ENCODE data around the gene GAS7.

The GAS7 gene

DNA sequence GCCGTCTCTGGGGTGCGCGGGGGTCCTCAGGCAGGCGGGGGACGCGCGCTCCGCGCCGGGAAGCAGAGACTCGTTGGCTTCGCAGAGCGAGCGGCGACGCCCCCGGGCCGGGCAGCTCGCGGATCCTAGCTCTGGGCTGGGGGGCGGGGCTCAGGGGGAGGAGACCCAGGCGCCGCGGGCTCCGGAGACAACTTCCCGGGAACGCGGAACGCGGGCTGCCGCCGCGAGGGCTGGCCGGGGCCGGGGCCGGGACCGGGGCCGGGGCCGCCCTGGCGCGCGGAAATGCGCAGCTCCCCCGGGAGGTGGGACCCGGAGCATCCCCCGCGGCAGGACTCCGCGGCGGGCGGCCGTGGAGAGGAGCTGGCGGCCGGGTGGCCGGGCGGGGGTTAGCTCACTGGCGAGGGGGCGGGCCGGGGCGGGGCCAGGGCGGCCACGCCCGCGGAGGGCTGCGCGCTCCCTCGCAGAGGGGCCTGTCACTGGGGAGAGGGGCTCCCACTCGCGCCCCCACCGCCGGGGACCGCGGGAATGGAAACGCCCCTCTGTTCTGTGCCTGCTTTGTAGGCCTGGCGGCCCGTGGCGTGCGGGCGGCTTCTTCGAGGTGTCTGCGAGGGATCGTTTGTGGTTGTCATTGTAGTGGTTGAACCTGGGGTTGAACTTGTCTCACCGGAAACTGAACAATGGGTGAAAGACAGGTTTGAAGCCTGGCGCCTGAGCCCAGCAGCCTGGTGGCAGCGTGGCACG is at the start of gene GAS7:
Gene GAS7, minus strand, starts transcription at position 98 of the 741 bp plus-strand sequence.
- ATAC-seq: no peak

DNA sequence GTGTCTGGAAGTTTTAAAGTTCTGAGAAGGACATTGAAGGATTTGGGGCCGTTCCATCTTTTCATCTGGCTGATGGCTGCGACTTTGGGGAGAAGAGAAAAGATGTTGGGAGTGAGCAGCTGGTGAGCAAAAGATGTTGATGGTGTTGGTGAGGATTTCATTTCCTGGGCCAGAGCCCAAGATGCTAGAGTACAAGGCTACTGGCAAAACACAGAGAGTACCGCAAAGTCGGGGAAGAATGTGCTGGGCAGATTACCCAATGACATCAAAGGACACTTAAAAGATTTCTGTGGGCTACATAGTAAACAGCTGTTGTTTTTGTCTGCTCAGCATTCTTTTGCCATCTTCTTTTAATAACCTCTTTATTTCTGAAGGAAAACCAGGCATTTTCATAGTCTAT is 49.4 kb upstream of the GAS7 start:
- no peak for ATAC-seq
- TF ChIP-seq OSR1 (CRISPR knock-in tag; IDR thresholded peaks at IDR 0.05) (no peak), TCF4 (CRISPR knock-in tag; IDR thresholded peaks at IDR 0.05; ENCODE audit: borderline replicate concordance) (no peak), TOX (CRISPR knock-in tag; IDR thresholded peaks at IDR 0.05; ENCODE audit: borderline replicate concordance) (no peak), ZFP3 (CRISPR knock-in tag; IDR thresholded peaks at IDR 0.05) (no peak), ZNF8 (CRISPR knock-in tag; IDR thresholded peaks at IDR 0.05) (no peak), ZNF70 (CRISPR knock-in tag; IDR thresholded peaks at IDR 0.05) (no peak), ZFP30 (CRISPR knock-in tag; IDR thresholded peaks at IDR 0.05) (no peak), PPARA (CRISPR knock-in tag; IDR thresholded peaks at IDR 0.05; ENCODE audit: borderline replicate concordance) (no peak)
- TF ChIP-seq, protein P1, sequence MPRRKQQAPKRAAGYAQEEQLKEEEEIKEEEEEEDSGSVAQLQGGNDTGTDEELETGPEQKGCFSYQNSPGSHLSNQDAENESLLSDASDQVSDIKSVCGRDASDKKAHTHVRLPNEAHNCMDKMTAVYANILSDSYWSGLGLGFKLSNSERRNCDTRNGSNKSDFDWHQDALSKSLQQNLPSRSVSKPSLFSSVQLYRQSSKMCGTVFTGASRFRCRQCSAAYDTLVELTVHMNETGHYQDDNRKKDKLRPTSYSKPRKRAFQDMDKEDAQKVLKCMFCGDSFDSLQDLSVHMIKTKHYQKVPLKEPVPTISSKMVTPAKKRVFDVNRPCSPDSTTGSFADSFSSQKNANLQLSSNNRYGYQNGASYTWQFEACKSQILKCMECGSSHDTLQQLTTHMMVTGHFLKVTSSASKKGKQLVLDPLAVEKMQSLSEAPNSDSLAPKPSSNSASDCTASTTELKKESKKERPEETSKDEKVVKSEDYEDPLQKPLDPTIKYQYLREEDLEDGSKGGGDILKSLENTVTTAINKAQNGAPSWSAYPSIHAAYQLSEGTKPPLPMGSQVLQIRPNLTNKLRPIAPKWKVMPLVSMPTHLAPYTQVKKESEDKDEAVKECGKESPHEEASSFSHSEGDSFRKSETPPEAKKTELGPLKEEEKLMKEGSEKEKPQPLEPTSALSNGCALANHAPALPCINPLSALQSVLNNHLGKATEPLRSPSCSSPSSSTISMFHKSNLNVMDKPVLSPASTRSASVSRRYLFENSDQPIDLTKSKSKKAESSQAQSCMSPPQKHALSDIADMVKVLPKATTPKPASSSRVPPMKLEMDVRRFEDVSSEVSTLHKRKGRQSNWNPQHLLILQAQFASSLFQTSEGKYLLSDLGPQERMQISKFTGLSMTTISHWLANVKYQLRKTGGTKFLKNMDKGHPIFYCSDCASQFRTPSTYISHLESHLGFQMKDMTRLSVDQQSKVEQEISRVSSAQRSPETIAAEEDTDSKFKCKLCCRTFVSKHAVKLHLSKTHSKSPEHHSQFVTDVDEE (CRISPR knock-in tag; IDR thresholded peaks at IDR 0.05): no peak
- TF ChIP-seq, protein P2, sequence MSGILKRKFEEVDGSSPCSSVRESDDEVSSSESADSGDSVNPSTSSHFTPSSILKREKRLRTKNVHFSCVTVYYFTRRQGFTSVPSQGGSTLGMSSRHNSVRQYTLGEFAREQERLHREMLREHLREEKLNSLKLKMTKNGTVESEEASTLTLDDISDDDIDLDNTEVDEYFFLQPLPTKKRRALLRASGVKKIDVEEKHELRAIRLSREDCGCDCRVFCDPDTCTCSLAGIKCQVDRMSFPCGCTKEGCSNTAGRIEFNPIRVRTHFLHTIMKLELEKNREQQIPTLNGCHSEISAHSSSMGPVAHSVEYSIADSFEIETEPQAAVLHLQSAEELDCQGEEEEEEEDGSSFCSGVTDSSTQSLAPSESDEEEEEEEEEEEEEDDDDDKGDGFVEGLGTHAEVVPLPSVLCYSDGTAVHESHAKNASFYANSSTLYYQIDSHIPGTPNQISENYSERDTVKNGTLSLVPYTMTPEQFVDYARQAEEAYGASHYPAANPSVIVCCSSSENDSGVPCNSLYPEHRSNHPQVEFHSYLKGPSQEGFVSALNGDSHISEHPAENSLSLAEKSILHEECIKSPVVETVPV (CRISPR knock-in tag; IDR thresholded peaks at IDR 0.05): no peak
- TF ChIP-seq, protein P3, sequence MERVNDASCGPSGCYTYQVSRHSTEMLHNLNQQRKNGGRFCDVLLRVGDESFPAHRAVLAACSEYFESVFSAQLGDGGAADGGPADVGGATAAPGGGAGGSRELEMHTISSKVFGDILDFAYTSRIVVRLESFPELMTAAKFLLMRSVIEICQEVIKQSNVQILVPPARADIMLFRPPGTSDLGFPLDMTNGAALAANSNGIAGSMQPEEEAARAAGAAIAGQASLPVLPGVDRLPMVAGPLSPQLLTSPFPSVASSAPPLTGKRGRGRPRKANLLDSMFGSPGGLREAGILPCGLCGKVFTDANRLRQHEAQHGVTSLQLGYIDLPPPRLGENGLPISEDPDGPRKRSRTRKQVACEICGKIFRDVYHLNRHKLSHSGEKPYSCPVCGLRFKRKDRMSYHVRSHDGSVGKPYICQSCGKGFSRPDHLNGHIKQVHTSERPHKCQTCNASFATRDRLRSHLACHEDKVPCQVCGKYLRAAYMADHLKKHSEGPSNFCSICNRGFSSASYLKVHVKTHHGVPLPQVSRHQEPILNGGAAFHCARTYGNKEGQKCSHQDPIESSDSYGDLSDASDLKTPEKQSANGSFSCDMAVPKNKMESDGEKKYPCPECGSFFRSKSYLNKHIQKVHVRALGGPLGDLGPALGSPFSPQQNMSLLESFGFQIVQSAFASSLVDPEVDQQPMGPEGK (CRISPR knock-in tag; IDR thresholded peaks at IDR 0.05; ENCODE audit: borderline replicate concordance): no peak
- TF ChIP-seq, protein P4, sequence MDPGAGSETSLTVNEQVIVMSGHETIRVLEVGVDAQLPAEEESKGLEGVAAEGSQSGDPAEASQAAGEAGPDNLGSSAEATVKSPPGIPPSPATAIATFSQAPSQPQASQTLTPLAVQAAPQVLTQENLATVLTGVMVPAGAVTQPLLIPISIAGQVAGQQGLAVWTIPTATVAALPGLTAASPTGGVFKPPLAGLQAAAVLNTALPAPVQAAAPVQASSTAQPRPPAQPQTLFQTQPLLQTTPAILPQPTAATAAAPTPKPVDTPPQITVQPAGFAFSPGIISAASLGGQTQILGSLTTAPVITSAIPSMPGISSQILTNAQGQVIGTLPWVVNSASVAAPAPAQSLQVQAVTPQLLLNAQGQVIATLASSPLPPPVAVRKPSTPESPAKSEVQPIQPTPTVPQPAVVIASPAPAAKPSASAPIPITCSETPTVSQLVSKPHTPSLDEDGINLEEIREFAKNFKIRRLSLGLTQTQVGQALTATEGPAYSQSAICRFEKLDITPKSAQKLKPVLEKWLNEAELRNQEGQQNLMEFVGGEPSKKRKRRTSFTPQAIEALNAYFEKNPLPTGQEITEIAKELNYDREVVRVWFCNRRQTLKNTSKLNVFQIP (CRISPR knock-in tag; IDR thresholded peaks at IDR 0.05; ENCODE audit: borderline replicate concordance, low read depth): no peak

More for the DNA sequence above, at the start of gene GAS7:
- TF ChIP-seq, protein P5, sequence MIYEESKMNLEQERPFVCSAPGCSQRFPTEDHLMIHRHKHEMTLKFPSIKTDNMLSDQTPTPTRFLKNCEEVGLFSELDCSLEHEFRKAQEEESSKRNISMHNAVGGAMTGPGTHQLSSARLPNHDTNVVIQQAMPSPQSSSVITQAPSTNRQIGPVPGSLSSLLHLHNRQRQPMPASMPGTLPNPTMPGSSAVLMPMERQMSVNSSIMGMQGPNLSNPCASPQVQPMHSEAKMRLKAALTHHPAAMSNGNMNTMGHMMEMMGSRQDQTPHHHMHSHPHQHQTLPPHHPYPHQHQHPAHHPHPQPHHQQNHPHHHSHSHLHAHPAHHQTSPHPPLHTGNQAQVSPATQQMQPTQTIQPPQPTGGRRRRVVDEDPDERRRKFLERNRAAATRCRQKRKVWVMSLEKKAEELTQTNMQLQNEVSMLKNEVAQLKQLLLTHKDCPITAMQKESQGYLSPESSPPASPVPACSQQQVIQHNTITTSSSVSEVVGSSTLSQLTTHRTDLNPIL (CRISPR knock-in tag; IDR thresholded peaks at IDR 0.05; ENCODE audit: low read depth): no peak
- TF ChIP-seq PPARA (CRISPR knock-in tag; IDR thresholded peaks at IDR 0.05; ENCODE audit: borderline replicate concordance) (no peak), GLIS3 (CRISPR knock-in tag; IDR thresholded peaks at IDR 0.05) (no peak), TCF4 (CRISPR knock-in tag; IDR thresholded peaks at IDR 0.05; ENCODE audit: borderline replicate concordance) (no peak), ZC3H10 (CRISPR knock-in tag; IDR thresholded peaks at IDR 0.05) (no peak), RARB (CRISPR knock-in tag; IDR thresholded peaks at IDR 0.05) (no peak), ZNF8 (CRISPR knock-in tag; IDR thresholded peaks at IDR 0.05) (no peak), ZNF565 (CRISPR knock-in tag; conservative IDR thresholded peaks at IDR 0.05; ENCODE audit: low read depth) (no peak), ISL1 (CRISPR knock-in tag; IDR thresholded peaks at IDR 0.05) (no peak), ZNF70 (CRISPR knock-in tag; IDR thresholded peaks at IDR 0.05) (no peak), ZFP30 (CRISPR knock-in tag; IDR thresholded peaks at IDR 0.05) (no peak), ZFP3 (CRISPR knock-in tag; IDR thresholded peaks at IDR 0.05) (no peak), ARNTL (CRISPR knock-in tag; IDR thresholded peaks at IDR 0.05; ENCODE audit: borderline replicate concordance, low read depth) (no peak), SNAI2 (CRISPR knock-in tag; IDR thresholded peaks at IDR 0.05) (no peak), ESRRG (CRISPR knock-in tag; IDR thresholded peaks at IDR 0.05) (no peak)
- TF ChIP-seq, protein P1 (CRISPR knock-in tag; IDR thresholded peaks at IDR 0.05): no peak
- TF ChIP-seq, protein P4 (CRISPR knock-in tag; IDR thresholded peaks at IDR 0.05; ENCODE audit: borderline replicate concordance, low read depth): no peak
- TF ChIP-seq, protein P3 (CRISPR knock-in tag; IDR thresholded peaks at IDR 0.05; ENCODE audit: borderline replicate concordance): no peak
